Tongue (tissue), 2 donors: ENCODE data around the gene IRX4. TPM values are rescaled to one million over a fixed set of nuclear protein-coding genes. Genes with fewer than 3 reads are reported as not detected.

ENCODE experiments used
- DNase-seq: peaks from one replicate; pipeline ENCODE4 v3.0.0-alpha.2; 2015
- total RNA-seq: library from RNA; depleted of rRNA; stranded (reverse); fragments of >200 nt; gene quantifications from one replicate; pipeline ENCODE4 v1.2.3, GENCODE V29; 2014

IRX4 gene
- total RNA-seq: 2.5 TPM

- no peak for DNase-seq
Observed at GRCh38 chr5:1882337-1883119, at the start of gene IRX4. IRX4 (minus strand) TSS chr5:1882925; CDS start chr5:1882647, 278 bp downstream.

- DNase-seq: peak; percentile 74
Observed at GRCh38 chr5:1931604-1932231, 49.0 kb upstream of the IRX4 start.

GRCh38 chr5:1930880-1931603 lies 48.3 kb upstream of the IRX4 start:
- DNase-seq: peak; percentile 63

GRCh38 chr5:1930501-1930879 lies 47.8 kb upstream of the IRX4 start:
- DNase-seq: peak; percentile 44

GRCh38 chr5:1929108-1929991 lies 46.6 kb upstream of the IRX4 start:
- no peak for DNase-seq

GRCh38 chr5:1926471-1927341 lies 44.0 kb upstream of the IRX4 start:
- no peak for DNase-seq

- no peak for DNase-seq
Observed at GRCh38 chr5:1926071-1926440, 43.3 kb upstream of the IRX4 start.

- DNase-seq: no peak
Observed at GRCh38 chr5:1925111-1926070, 42.7 kb upstream of the IRX4 start.

- no peak for DNase-seq
Observed at GRCh38 chr5:1923766-1924165, 41.0 kb upstream of the IRX4 start.

GRCh38 chr5:1923341-1923740 lies 40.6 kb upstream of the IRX4 start:
- DNase-seq: no peak

GRCh38 chr5:1921711-1922110 lies 39.0 kb upstream of the IRX4 start:
- no peak for DNase-seq

- DNase-seq: no peak
Observed at GRCh38 chr5:1919750-1920149, 37.0 kb upstream of the IRX4 start.

- DNase-seq: no peak
Observed at GRCh38 chr5:1919209-1919566, 36.5 kb upstream of the IRX4 start.

GRCh38 chr5:1918488-1919208 lies 35.9 kb upstream of the IRX4 start:
- no peak for DNase-seq

- peak; percentile 30 for DNase-seq
Observed at GRCh38 chr5:1917830-1918487, 35.2 kb upstream of the IRX4 start.

GRCh38 chr5:1916041-1917001 lies 33.6 kb upstream of the IRX4 start:
- DNase-seq: no peak

GRCh38 chr5:1915316-1915715 lies 32.6 kb upstream of the IRX4 start:
- no peak for DNase-seq

GRCh38 chr5:1914471-1914870 lies 31.7 kb upstream of the IRX4 start:
- DNase-seq: no peak
